ENCODE results near the gene CNPY3. TPM values are rescaled to one million over a fixed set of nuclear protein-coding genes. Genes with fewer than 3 reads are reported as not detected.
"Not testable (repeated sequence)": the region's sequence is repeated elsewhere in the genome, so short reads cannot be mapped to it uniquely, and the experiment has no call there.

CNPY3 gene
- polyA plus RNA-seq, 1 donor (not counting 4 experiments of a cell fraction or from before 2014, with no cell fraction given): 19.7 TPM

DNA sequence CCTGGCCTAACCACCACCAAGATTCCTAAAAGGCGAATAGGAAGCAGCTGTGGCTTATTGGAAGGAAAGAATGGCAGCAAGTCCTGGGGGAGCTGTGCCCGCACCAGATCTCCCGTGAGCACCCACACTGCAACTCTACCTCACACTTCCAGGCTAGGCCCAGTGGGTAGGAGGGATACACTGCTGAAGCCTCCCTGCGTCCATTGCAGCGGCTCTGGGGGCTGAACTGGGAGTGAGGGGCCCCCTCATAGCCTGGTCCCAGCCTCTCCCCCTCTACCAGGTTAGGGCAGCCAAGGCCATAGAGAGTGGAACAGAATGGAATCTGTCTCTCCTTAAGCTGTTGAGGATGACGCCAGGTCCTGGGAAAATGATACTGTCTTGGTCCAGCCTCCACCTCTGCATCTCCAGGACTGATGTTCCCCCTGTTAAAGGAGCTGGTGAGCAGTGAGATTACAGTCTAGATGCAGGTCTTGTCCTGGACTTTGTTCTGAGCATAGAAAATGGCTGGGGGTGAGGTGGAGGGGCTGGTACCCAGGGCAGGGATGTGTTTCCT lies 11.3 kb downstream of the CNPY3 start:
- H2AFZ ChIP-seq (ENCODE audit: control insufficient read depth, low read length): no peak overlapping the region
- no peak overlapping the region for H3K27ac ChIP-seq (ENCODE audit: control insufficient read depth, insufficient read depth, low read length)
- dilution Hi-C loops (cut with MboI; ENCODE audit: extremely low pct_ligation_motif_present, low sequenced_read_pairs): no loop called here
- H3K4me3 ChIP-seq (ENCODE audit: control insufficient read depth in 2 of 3, extremely low read depth in 1 of 3, insufficient read depth in 2 of 3, low read depth in 1 of 3, low read length in 3 of 3): no peak overlapping the region
- no peaks in the 10 kb centered on the region for H3K9me1 ChIP-seq (ENCODE audit: control insufficient read depth, extremely low read depth, insufficient read depth, low read length)
- H3K36me3 ChIP-seq (ENCODE audit: control insufficient read depth in 2 of 2, extremely low read depth in 1 of 2, insufficient read depth in 2 of 2, low read length in 2 of 2): peaks cover 21% of the 10 kb centered on the region in 2 experiments
- no peak overlapping the region for H3K4me2 ChIP-seq (ENCODE audit: control insufficient read depth, extremely low read depth, insufficient read depth, low read depth, low read length)
- H3K27me3 ChIP-seq (ENCODE audit: control insufficient read depth, extremely low read depth, insufficient read depth, low read length): no peaks in the 10 kb centered on the region
- H4K20me1 ChIP-seq (ENCODE audit: control insufficient read depth, extremely low read depth, insufficient read depth, low read length): no peaks in the 10 kb centered on the region
- no peaks in the 10 kb centered on the region for H3K4me1 ChIP-seq (ENCODE audit: control insufficient read depth, extremely low read depth, insufficient read depth, low read length)
- FAIRE-seq: no peak
- H3K9ac ChIP-seq (ENCODE audit: control insufficient read depth, extremely low read depth, insufficient read depth, low read length): no peak overlapping the region
- TF ChIP-seq EZH2 (IDR thresholded peaks at IDR 0.05; ENCODE audit: low read length): no peak
- TF ChIP-seq, protein P1, sequence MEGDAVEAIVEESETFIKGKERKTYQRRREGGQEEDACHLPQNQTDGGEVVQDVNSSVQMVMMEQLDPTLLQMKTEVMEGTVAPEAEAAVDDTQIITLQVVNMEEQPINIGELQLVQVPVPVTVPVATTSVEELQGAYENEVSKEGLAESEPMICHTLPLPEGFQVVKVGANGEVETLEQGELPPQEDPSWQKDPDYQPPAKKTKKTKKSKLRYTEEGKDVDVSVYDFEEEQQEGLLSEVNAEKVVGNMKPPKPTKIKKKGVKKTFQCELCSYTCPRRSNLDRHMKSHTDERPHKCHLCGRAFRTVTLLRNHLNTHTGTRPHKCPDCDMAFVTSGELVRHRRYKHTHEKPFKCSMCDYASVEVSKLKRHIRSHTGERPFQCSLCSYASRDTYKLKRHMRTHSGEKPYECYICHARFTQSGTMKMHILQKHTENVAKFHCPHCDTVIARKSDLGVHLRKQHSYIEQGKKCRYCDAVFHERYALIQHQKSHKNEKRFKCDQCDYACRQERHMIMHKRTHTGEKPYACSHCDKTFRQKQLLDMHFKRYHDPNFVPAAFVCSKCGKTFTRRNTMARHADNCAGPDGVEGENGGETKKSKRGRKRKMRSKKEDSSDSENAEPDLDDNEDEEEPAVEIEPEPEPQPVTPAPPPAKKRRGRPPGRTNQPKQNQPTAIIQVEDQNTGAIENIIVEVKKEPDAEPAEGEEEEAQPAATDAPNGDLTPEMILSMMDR (optimal IDR thresholded peaks at IDR 0.05 in 1 of 3, IDR thresholded peaks at IDR 0.05 in 1 of 3, conservative IDR thresholded peaks at IDR 0.05 in 1 of 3; ENCODE audit: extremely low read depth in 1 of 3, insufficient read depth in 2 of 3, low read length in 3 of 3): no peak
- H3K9me3 ChIP-seq (ENCODE audit: control insufficient read depth, low read depth, low read length): no peaks in the 10 kb centered on the region
- no peaks in the 10 kb centered on the region for H3K79me2 ChIP-seq (ENCODE audit: control insufficient read depth, insufficient read depth, low read length)
- no peak for DNase-seq (ENCODE audit: low read depth, low spot score)

DNA sequence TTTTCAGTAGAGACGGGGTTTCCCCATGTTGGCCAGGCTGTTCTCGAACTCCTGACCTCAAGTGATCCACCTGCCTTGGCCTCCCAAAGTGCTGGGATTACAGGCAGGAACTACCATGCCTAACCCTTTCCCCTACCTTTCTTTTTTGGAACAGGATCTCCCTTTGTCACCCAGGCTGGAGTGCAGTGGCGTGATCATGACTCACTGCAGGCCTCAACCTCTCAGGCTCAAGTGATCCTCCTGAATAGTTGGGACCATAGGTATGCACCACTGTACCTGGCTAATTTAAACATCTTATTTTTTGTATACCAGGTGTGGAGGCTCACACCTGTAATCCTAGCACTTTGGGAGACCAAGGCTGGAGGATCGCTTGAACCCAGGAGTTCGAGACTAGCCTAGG lies 12.1 kb downstream of the CNPY3 start:
- H3K4me2 ChIP-seq (ENCODE audit: control insufficient read depth, extremely low read depth, insufficient read depth, low read depth, low read length); H3K9me3 ChIP-seq (ENCODE audit: control insufficient read depth, low read depth, low read length); H3K79me2 ChIP-seq (ENCODE audit: control insufficient read depth, insufficient read depth, low read length); H3K9me1 ChIP-seq (ENCODE audit: control insufficient read depth, extremely low read depth, insufficient read depth, low read length); H3K9ac ChIP-seq (ENCODE audit: control insufficient read depth, extremely low read depth, insufficient read depth, low read length); H3K4me3 ChIP-seq (ENCODE audit: control insufficient read depth in 2 of 3, extremely low read depth in 1 of 3, insufficient read depth in 2 of 3, low read depth in 1 of 3, low read length in 3 of 3); dilution Hi-C loops (cut with MboI; ENCODE audit: extremely low pct_ligation_motif_present, low sequenced_read_pairs); DNase-seq (ENCODE audit: low read depth, low spot score); H4K20me1 ChIP-seq (ENCODE audit: control insufficient read depth, extremely low read depth, insufficient read depth, low read length); FAIRE-seq; H3K27ac ChIP-seq (ENCODE audit: control insufficient read depth, insufficient read depth, low read length); H3K27me3 ChIP-seq (ENCODE audit: control insufficient read depth, extremely low read depth, insufficient read depth, low read length); H3K4me1 ChIP-seq (ENCODE audit: control insufficient read depth, extremely low read depth, insufficient read depth, low read length); H2AFZ ChIP-seq (ENCODE audit: control insufficient read depth, low read length): not testable (repeated sequence)
- peaks cover 16 to 17% of the 10 kb centered on the region in 2 experiments for H3K36me3 ChIP-seq (ENCODE audit: control insufficient read depth in 2 of 2, extremely low read depth in 1 of 2, insufficient read depth in 2 of 2, low read length in 2 of 2)

DNA sequence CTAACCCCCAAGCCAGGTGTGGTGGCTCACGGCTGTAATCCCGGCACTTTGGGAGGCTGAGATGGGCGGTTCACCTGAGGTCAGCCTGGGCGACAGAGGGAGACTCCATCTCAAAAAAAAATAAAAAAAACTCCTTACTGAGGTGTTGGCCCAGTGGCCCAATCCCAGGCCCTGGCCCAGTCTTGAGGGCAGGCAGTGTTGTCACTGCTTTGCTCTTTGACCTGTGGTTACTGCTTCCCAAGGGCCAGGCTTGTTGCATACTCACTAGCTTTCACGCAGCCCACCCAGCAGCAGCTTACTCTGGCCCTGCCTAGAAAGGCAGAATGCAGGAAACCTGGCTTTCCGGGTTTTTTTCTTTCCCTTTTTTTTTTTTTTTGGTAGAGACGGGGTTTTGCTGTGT lies 13.2 kb downstream of the CNPY3 start:
- H4K20me1 ChIP-seq (ENCODE audit: control insufficient read depth, extremely low read depth, insufficient read depth, low read length): no peaks in the 10 kb centered on the region
- H3K4me3 ChIP-seq (ENCODE audit: control insufficient read depth in 2 of 3, extremely low read depth in 1 of 3, insufficient read depth in 2 of 3, low read depth in 1 of 3, low read length in 3 of 3): no peak overlapping the region
- H3K4me2 ChIP-seq (ENCODE audit: control insufficient read depth, extremely low read depth, insufficient read depth, low read depth, low read length): no peak overlapping the region
- no peaks in the 10 kb centered on the region for H3K27me3 ChIP-seq (ENCODE audit: control insufficient read depth, extremely low read depth, insufficient read depth, low read length)
- H3K4me1 ChIP-seq (ENCODE audit: control insufficient read depth, extremely low read depth, insufficient read depth, low read length): no peaks in the 10 kb centered on the region
- dilution Hi-C loops (cut with MboI; ENCODE audit: extremely low pct_ligation_motif_present, low sequenced_read_pairs): no loop called here
- TF ChIP-seq, protein P1 (optimal IDR thresholded peaks at IDR 0.05 in 1 of 3, IDR thresholded peaks at IDR 0.05 in 1 of 3, conservative IDR thresholded peaks at IDR 0.05 in 1 of 3; ENCODE audit: extremely low read depth in 1 of 3, insufficient read depth in 2 of 3, low read length in 3 of 3): no peak
- H3K36me3 ChIP-seq (ENCODE audit: control insufficient read depth in 2 of 2, extremely low read depth in 1 of 2, insufficient read depth in 2 of 2, low read length in 2 of 2): peaks cover 14 to 15% of the 10 kb centered on the region in 2 experiments
- no peak overlapping the region for H2AFZ ChIP-seq (ENCODE audit: control insufficient read depth, low read length)
- no peaks in the 10 kb centered on the region for H3K79me2 ChIP-seq (ENCODE audit: control insufficient read depth, insufficient read depth, low read length)
- H3K9ac ChIP-seq (ENCODE audit: control insufficient read depth, extremely low read depth, insufficient read depth, low read length): no peak overlapping the region
- no peaks in the 10 kb centered on the region for H3K9me3 ChIP-seq (ENCODE audit: control insufficient read depth, low read depth, low read length)
- DNase-seq (ENCODE audit: low read depth, low spot score) (no peak), FAIRE-seq (no peak)
- H3K27ac ChIP-seq (ENCODE audit: control insufficient read depth, insufficient read depth, low read length): no peak overlapping the region
- H3K9me1 ChIP-seq (ENCODE audit: control insufficient read depth, extremely low read depth, insufficient read depth, low read length): no peaks in the 10 kb centered on the region

Data from keratinocyte (primary cell).